ENCODE measurements around the gene SUGT1.

Gene SUGT1

GRCh38 chr13:52738719-52739467 lies 86.3 kb downstream of the SUGT1 start:
- DNase-seq, result peak in 1 of 2 donors; percentile 13

- DNase-seq, result no peak
These were observed 86.9 kb downstream of the SUGT1 start, which contains the start of gene CNMD for GRCh38 chr13:52739468-52740071. Gene CNMD (minus strand): TSS chr13:52739820. CDS start chr13:52739701, 119 bp downstream.

GRCh38 chr13:52743569-52743968 lies 90.9 kb downstream of the SUGT1 start:
- DNase-seq, result no peak

GRCh38 chr13:52743988-52744387 lies 91.4 kb downstream of the SUGT1 start:
- no peak for DNase-seq

GRCh38 chr13:52744842-52745375 lies 92.3 kb downstream of the SUGT1 start:
- no peak for DNase-seq

GRCh38 chr13:52746141-52746540 lies 93.5 kb downstream of the SUGT1 start:
- no peak for DNase-seq

GRCh38 chr13:52749419-52749818 lies 96.8 kb downstream of the SUGT1 start:
- no peak for DNase-seq

Data from inflammatory macrophage (primary cell).